GM18498 (cell line): Measurements from ENCODE around the gene HPCAL4.

Experiments used
- ATAC-seq: cut with Tn5 transposase; IDR thresholded peaks from one replicate; pipeline ENCODE4 v1.9.1; 2021; ENCODE audit warnings: mild to moderate bottlenecking, moderate library complexity; ENCODE audit not compliant: unreplicated experiment

HPCAL4 gene

DNA sequence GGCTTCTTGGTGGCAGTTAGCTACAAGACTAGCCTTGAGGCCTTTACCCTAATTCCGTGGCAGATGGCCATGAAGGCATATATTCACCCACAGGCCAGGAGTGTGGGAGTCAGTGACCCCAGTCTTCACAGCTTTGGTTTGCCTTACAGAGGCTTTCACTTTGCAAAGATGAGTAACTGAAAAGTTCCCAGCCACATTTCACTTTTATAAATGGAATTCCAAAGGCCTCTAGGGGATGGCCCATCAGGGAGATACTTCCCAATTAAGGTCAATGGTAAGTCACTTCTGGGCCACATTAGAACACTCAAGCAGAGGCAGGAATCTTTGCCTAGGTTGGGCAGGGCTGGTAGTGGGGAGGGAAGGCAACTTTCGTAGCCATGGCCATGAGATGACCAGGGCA lies 38.7 kb downstream of the HPCAL4 start:
- no peak for ATAC-seq

DNA sequence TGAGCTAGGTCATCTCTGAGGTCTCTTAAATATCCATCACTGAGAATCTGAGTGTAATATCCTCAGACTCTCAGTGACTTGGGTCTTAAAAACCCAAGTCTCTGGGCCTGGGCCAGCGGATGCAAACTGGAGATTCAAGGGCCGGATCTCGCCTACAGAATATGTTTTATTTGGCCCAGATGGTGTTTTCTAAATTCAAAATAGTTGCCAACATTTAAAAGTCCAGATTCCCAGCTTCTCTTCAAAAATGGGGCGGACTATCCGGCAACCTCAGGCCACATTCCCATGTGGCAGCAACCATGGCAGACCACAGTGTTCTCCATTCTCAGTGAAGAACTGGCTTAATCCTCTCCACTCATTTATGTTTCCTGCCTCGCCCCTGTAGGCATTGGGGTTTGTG lies 39.1 kb downstream of the HPCAL4 start:
- ATAC-seq: no peak

DNA sequence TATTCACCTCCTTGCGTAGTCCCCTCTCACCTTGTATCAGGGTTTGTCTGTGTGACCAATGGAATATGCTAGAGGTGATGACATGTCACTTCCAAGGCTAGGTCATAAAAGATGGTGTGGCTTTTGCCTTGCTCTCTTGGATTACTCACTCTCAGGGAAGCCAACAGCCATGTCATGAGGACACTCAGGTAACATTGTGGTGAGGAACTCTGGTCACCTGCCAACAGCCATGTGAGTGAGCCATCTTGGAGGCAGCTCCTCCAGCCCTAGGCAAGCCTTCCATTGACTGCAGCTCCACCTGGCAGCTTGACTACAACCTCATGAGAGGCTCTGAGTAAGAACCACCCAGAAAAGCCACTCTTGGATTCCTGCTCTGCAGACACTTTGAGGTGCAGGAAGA lies 40.8 kb downstream of the HPCAL4 start:
- ATAC-seq: no peak

DNA sequence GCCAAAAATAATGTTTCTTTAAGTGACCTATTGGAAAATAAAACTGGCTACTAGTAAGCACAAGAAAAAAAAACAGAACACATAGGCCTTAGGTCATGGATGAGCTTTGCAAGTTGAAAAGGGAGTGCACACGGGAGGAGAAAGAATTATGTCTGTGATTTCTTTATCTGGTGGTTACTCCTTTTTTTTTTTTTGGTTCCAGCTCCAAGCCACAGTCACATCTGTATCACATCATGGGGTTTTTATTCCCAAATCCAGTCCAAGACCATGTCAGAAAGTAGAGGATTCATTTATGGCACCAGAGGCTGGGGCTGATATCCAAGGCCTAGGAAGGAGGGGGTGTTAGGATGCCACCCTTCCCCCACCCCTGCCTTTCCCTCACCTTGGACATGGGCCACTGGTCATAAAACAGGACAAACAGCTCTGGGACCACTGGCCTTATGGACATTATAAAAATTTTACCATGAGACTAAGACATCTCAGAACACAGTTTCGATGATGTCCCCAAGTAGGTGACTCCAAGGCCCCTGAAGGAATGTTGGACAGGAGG lies 41.5 kb downstream of the HPCAL4 start:
- ATAC-seq: no peak

DNA sequence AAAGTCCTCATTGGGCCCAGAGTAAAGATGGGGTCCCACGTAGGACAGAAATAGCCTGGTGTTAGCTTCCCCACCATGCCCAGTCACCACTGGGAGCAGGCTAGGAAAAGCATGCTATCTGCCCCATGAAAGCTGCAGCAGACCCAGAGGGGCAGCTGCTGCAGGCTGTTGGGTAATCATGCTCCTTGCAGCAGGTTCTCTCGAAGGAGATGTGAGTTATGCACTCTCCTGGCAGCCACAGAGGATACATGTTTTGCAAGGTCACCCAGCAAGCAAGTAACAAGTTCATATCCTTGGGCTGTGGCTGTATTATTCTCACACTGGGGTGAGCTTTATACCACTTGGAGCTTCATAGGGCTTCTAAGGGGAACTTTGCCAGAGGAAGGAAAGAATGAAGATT lies 42.7 kb downstream of the HPCAL4 start:
- no peak for ATAC-seq

DNA sequence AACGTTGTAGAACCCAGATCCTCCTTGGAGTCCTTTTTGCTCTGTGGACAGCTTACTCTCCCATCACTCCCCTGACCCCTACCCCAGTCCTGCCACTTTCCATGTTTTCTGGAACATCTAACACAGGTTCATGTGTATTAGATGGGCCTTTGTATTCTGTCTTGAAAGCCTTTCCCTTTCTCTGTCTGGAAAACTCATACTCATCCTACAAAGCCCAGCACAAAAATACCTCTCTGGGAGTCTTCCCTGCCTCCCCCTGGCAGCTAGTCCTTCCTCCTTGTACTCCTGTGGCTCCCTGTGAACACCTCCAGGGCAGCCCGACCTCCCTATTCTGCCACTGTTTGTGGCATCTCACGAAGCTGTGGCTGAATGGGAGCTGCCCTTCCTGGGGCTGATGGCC lies 44.0 kb downstream of the HPCAL4 start:
- ATAC-seq: no peak

DNA sequence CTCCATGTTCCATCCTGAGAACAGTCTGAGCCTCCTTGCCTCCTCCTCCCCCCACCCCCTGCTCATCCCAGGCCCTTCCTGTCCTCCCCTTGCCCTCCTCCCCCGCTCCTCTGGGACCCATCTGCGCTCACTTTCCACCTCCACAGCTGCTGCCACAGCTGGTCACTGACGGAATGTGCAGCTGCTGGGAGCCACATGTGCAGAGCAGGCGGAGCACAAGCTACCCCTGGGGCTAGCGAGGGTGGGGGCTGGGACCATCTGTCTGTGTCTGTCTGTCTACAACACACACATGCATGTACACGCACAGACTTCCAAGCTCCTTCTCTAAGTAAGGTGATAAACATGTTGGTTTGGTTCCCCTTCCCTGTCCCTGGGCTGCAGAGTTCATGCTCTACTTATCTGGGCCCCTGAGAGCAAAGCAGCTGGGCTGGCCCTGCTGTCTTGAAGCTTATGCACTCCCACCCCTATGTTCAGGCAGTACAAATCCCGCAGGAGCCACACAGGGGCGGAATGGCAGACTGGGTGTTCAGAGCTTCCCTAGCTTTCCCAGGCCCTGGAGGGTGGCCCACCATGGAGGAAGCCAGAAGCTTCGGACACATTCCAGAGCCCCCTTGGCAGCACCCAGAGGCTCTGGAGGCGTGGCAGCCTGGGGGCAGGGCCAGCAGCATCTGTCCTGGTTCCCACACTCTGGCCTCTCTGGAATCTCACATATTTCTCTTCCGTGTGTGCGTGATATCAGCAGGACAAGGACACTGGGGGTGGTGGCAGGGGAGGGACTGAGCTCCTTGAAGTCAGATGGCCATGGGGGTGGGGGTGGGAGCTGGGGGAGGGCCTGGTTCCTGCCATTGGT lies 44.8 kb downstream of the HPCAL4 start:
- no peak for ATAC-seq

DNA sequence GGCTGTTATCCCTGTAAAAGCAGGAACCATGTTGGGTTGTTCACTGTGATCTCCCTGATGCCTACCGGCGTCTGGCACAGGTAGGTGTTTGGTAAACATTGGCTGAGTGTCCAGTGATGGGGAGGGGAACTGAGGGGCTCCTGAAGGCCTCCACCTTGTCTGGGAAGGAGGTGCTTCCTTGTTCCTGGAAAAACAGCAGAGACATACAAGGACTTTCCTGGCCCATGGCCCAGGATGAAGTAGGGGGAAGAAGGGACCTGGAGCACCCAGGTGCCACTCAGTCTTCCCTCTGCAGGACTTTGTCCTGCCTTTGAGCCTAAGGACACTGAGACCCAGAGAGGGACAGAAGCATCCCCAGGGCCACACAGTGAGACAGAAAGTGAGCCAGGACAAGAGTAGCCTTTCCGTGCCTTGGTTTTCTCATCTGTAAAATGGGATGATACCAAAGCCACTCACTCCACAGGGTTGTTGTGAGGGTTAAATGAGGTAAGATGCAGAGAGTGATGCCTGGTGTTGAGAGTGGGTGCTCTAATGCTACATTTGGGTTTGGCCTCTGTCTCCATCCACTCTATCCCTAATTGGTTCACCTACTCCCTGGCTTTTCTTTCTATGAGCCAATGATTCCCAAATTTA lies 45.7 kb downstream of the HPCAL4 start:
- no peak for ATAC-seq

DNA sequence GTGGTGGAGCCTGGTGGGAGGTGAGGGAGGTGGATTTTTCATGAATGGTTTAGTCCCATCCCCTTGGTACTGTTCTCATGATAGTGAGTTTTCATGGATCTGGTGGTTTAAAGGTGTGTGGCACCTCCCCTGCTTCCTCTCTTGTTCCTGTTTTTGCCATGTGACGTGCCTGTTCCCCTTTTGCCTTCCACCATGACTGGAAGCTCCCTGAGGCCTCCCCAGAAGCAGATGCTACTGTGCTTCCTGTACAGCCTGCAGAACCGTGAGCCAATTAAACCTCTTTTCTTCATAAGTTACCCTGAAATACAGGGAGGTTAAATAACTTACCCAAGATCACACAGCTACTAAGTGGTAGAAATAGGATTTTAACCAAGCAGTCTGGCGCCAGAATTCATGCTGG lies 47.5 kb downstream of the HPCAL4 start:
- no peak for ATAC-seq

DNA sequence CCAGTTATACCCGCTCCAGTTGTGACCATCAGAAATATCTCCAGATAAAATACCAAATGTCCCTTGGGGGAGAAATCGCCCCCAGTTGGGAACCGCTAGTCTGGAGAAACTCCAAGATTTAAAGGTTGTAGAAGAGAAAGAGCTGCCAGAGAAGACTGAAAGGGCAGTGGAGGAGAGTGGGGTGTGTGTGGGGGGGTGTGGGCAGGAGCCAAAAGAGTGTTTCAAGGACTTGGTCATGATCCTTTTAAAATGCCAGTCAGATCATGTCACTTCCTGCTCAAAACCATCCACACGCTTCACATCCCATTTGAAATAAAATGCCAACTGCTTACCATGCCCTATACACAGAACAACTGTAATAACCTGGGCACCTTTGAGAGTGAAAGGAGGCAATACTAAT lies 48.4 kb downstream of the HPCAL4 start:
- ATAC-seq: no peak

DNA sequence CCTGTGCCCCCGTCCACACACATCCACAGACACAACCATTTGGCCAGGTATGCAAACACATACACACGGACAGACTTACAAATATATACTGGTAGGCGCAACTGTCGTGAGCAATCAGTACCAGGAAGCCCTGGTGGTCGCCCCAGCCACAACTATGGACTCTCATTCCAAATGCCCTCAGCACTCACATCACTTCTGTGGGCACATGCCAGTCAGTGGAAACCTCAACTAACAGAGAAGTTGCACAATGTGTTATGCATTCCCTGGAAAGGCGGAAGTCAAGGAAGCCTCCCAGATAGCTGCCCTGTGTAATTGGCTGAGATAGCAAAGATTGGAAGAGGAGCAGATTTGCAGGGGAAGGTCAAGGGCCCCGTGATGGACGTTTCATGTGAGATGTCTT lies 50.4 kb downstream of the HPCAL4 start:
- ATAC-seq: no peak

DNA sequence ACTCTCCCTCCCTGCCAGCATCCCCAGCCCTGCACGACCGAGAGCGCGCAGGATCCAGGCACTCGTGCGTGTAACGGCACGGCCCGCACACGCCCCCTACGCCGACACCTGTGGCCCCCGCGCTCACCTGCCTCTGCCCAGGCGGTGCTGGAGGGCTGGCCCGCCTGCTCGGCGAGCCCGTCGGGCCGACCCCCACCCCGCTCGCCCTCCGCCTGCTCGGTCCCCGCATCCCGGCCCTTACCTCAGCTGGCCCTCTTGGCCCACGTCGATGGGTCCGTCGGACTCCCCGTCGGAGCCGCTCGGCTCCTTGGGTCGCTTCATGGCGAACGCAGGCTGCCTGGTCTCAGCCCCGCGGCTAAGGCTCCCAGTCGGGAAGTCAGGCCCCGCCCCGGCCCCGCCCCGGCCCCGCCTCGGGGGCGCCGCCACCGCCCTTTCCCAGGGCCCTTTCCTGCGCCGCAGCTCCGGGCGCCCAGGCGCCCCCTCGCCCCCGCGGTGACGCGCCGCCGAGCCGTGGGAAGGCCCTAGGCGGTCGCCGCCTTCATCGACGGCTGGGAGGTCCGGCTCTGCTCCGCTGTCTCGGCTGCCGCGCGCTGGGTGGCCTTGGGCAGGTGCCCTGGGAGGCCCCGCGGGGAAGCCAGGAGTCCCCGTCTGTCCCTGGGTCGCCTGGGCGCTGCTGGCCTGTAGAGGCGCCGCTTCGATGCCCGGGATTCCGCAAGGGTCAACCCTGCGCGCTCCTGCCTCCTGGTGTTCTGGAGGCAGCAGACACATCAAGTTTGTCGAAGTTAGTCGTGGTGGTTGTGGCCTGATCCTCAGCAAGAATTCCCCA lies 51.7 kb downstream of the HPCAL4 start, which contains the start of gene HEYL:
Gene HEYL (minus strand): TSS at position 339 of the 826 bp plus-strand sequence. CDS start 18 bp downstream, at position 321.
- ATAC-seq: no peak

DNA sequence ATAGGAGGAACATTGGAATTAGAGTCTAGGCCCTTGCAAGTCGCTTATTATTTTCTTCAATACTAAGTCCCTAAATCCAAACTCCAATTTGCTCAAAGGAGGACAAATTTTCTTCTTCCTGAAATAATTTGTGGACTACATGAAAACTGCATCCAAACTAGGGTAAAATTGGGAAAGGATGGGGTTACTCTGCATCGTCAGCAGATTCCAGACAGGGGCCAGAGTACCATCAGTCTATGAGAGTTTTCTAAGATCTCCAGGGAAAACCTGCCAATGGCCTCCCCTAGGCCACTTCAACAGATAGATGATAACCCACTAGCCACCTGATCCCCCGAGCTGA lies 52.3 kb downstream of the HPCAL4 start:
- ATAC-seq: no peak

DNA sequence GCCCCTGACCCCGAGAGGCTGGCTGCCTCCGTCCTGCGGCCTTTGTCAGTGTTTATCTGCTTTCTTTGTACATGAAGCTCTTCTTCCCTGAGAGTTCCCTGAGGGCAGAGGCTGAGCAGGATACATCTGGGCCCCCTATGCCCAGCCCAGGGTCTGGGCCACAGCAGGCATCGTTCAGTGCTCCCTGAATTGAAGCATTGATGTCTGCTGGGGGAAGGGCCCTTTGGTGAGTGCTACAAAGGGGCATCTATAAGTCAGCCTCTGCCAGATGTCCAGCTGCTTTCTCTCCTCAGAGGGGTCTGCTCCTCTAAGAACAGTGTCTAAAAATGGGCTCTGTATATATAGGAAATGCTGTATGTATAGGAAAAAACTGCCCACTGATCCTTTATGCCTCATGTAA lies 53.9 kb downstream of the HPCAL4 start:
- ATAC-seq: no peak

DNA sequence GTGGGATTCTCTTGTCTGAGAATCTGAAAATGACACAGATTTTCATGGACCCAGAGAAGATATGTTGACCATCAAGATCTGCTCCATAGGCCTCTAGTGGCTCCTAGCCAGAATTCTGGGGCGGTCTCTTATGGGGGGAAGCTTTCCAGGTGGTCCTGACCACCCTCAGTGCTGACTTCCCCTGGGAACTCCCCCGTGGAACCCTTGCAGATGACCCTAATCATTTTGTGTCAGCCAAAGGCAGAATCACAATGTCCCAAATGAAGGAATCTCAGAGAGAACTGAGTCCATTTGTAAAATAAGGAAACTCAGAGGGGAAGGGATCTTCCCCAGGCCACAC lies 55.4 kb downstream of the HPCAL4 start:
- no peak for ATAC-seq

DNA sequence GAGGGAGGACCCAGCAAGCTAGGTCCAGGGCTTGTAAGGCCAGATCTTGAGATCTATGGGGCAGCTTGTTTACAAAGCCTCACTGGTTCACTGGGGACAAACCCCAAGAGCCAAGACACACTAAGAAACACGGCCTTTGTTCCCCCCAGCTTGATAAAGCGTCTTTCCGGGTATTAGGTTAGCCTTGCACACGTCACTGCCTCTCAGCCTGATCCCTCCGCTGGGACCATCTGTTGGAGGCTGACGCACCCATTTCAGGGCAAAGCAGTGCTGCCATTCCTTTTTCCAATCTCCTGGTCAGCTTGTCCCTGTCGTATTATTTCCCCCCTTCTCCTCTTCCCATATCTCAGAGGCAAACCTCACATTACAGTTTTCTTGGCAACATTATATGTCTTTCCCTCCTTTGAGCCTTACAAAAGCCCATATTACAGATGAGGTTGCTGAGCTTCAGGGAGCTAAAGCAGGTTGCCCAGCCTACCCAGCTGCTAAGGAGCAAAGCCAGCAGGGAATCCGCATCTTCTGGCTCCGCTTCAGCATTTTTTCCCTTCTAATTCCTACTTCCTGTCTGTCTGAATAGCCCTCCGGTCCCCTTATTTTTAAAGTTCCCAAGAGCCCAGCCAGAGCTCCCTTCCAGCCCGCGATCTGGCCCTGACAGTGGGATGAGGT lies 55.9 kb downstream of the HPCAL4 start:
- no peak for ATAC-seq

DNA sequence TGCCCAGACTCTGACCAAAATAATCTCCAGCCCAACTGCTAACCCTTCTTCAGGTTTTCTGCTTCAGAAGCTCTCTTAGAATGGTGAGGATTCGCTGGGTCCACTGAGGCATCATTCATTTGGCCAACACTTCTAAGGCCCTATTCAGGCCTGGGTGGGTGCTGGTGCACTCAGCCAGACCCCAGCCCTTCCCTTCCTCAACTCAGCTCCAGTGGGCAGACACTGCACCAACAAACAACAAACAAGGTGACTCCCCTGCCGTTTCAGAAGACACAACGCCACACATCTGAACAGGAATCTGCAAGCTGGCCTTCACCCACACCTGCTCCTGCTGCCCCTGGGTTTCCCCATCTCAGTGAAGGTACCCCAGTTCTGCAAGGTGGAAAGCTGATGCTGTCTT lies 57.8 kb downstream of the HPCAL4 start:
- ATAC-seq: no peak

DNA sequence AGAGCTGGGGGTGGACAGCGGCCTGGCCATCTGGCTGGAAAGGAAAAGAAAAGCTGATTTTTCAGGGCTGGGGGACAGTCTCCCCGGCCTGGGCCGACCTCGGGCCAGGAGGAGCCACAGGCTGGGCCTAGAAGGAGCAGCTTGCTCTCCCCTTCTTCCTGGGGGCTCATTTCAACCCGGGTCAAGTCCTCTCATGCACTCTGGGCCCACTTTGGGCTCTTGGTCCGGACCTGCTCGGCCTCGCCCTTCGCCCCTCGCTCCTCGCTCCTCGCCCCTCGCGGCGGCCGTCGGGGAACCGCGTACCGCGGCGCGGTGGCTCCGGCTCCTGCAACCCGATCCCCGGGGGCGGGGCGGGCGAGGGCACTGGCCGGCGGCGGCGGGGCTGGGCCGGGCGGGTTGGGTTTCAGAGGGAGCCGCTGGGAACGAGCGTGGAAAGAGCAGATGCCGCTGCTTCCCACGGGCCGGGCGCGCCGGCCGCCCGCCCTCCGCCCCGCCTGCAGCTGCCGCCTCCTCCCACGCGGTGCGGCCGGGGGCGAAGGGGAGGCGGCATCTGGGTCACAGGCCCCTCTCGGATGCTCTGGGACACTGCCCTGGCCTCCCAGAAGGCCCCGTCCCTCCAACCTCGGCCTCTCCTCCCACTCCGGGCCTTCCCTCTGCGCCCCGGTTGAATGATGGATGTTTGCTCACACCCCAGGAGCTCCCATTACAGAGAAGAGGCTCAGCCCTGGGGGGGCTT lies 58.4 kb downstream of the HPCAL4 start:
- no peak for ATAC-seq

DNA sequence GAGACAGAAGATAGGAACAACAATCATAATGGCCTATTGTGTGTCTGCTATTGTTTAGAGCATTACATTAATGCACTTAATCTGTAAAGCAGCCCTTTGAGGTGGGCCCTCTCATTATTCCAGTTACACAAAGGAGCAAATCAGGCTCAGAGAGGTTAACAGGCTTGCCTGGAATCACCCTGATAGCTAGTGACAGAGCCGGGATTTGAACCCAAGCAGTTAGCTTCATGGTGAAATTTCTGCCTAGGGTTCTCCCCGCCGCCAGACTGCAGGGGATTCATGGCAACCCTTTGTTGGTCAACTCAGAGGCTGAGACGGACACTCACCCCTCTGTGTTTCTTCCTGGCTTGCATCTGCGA lies 58.9 kb downstream of the HPCAL4 start:
- ATAC-seq: no peak
